Measurements from ENCODE around the gene FARS2.

GRCh38 chr6:5484692-5485091 lies 223.4 kb downstream of the FARS2 start:
- no peak for TF ChIP-seq EZH2 (IDR thresholded peaks at IDR 0.05; ENCODE audit: borderline replicate concordance)
- no peak for TF ChIP-seq CTCF (IDR thresholded peaks at IDR 0.05; ENCODE audit: poor library complexity)

Data from hepatocyte (in vitro differentiated cells).